ENCODE data around the gene CDH8. TPM values are rescaled to one million over a fixed set of nuclear protein-coding genes. Genes with fewer than 3 reads are reported as not detected.
"Not testable (repeated sequence)": the region's sequence is repeated elsewhere in the genome, so short reads cannot be mapped to it uniquely, and the experiment has no call there.

The CDH8 gene
- total and polyA plus RNA-seq, 2 donors (not counting 3 experiments of a cell fraction or from before 2014, with no cell fraction given): not detected

GRCh38 chr16:61807551-61807950 is 228.7 kb downstream of the CDH8 start:
- no peaks in the 10 kb centered on the region for H3K36me3 ChIP-seq (ENCODE audit: control insufficient read depth in 2 of 2, extremely low read depth in 1 of 2, insufficient read depth in 2 of 2, low read length in 2 of 2)
- no peaks in the 10 kb centered on the region for H3K9me1 ChIP-seq (replicated peaks; ENCODE audit: control insufficient read depth, extremely low read depth, insufficient read depth, low read length)
- no TSS peak for BruUV-seq (replicated peaks)
- no peaks in the 10 kb centered on the region for H3K79me2 ChIP-seq (ENCODE audit: control insufficient read depth, insufficient read depth, low read length)
- no peaks in the 10 kb centered on the region for H3K27me3 ChIP-seq (ENCODE audit: control insufficient read depth in 2 of 2, insufficient read depth in 2 of 2, low read length in 2 of 2)
- no peaks in the 10 kb centered on the region for H4K20me1 ChIP-seq (replicated peaks; ENCODE audit: control insufficient read depth, extremely low read depth, insufficient read depth, low read length)
- DNase-seq (ENCODE audit: low read depth, low spot score): no peak
- intact Hi-C loops (cut with micrococcal nuclease) (no loop called here), dilution Hi-C loops (cut with MboI; ENCODE audit: extremely low pct_ligation_motif_present, low sequenced_read_pairs) (no loop called here)
- no peaks in the 10 kb centered on the region for H3K9me3 ChIP-seq (replicated peaks; ENCODE audit: control insufficient read depth, insufficient read depth, low read length)
- no peak overlapping the region for H3K4me2 ChIP-seq (ENCODE audit: insufficient read depth, low read length)
- CTCF ChIA-PET: no interaction called here
- H3K4me1 ChIP-seq (ENCODE audit: control insufficient read depth, extremely low read depth, insufficient read depth, low read length): no peaks in the 10 kb centered on the region
- no peak for FAIRE-seq
- POLR2A ChIA-PET: no interaction called here
- no peak for TF ChIP-seq GATA2 (IDR thresholded peaks at IDR 0.05; ENCODE audit: insufficient read depth, insufficient read length, low read depth, low read length)
- H3K27ac ChIP-seq (ENCODE audit: insufficient read depth, low read depth, low read length): no peak overlapping the region
- no peak overlapping the region for H3K9ac ChIP-seq (replicated peaks; ENCODE audit: extremely low read depth, insufficient read depth, low read length)
- H2AFZ ChIP-seq (ENCODE audit: low read depth, low read length): no peak overlapping the region
- H3K4me3 ChIP-seq (replicated peaks in 1 of 3; ENCODE audit: insufficient read depth in 1 of 3, low read depth in 1 of 3, low read length in 3 of 3): no peak overlapping the region

GRCh38 chr16:61801217-61801616 is 235.0 kb downstream of the CDH8 start:
- POLR2A ChIA-PET; H3K27ac ChIP-seq (ENCODE audit: insufficient read depth, low read depth, low read length); H3K36me3 ChIP-seq (ENCODE audit: control insufficient read depth in 2 of 2, extremely low read depth in 1 of 2, insufficient read depth in 2 of 2, low read length in 2 of 2); intact Hi-C loops (cut with micrococcal nuclease); BruUV-seq (replicated peaks); DNase-seq (ENCODE audit: low read depth, low spot score); H4K20me1 ChIP-seq (replicated peaks; ENCODE audit: control insufficient read depth, extremely low read depth, insufficient read depth, low read length); CTCF ChIA-PET; FAIRE-seq; H3K4me3 ChIP-seq (replicated peaks in 1 of 3; ENCODE audit: insufficient read depth in 1 of 3, low read depth in 1 of 3, low read length in 3 of 3); H3K79me2 ChIP-seq (ENCODE audit: control insufficient read depth, insufficient read depth, low read length); H2AFZ ChIP-seq (ENCODE audit: low read depth, low read length); H3K4me1 ChIP-seq (ENCODE audit: control insufficient read depth, extremely low read depth, insufficient read depth, low read length); H3K4me2 ChIP-seq (ENCODE audit: insufficient read depth, low read length); H3K9me3 ChIP-seq (replicated peaks; ENCODE audit: control insufficient read depth, insufficient read depth, low read length); H3K27me3 ChIP-seq (ENCODE audit: control insufficient read depth in 2 of 2, insufficient read depth in 2 of 2, low read length in 2 of 2); dilution Hi-C loops (cut with MboI; ENCODE audit: extremely low pct_ligation_motif_present, low sequenced_read_pairs); H3K9me1 ChIP-seq (replicated peaks; ENCODE audit: control insufficient read depth, extremely low read depth, insufficient read depth, low read length); H3K9ac ChIP-seq (replicated peaks; ENCODE audit: extremely low read depth, insufficient read depth, low read length): not testable (repeated sequence)

- Histone ChIP-seq H3K79me2 (ENCODE audit: control insufficient read depth, insufficient read depth, low read length) (no peaks in the 10 kb centered on the region), H3K9me3 (replicated peaks; ENCODE audit: control insufficient read depth, insufficient read depth, low read length) (no peaks in the 10 kb centered on the region), H3K4me3 (replicated peaks in 1 of 3; ENCODE audit: insufficient read depth in 1 of 3, low read depth in 1 of 3, low read length in 3 of 3) (no peak overlapping the region), H4K20me1 (replicated peaks; ENCODE audit: control insufficient read depth, extremely low read depth, insufficient read depth, low read length) (no peaks in the 10 kb centered on the region), H3K4me2 (ENCODE audit: insufficient read depth, low read length) (no peak overlapping the region), H3K36me3 (ENCODE audit: control insufficient read depth in 2 of 2, extremely low read depth in 1 of 2, insufficient read depth in 2 of 2, low read length in 2 of 2) (no peaks in the 10 kb centered on the region), H3K4me1 (ENCODE audit: control insufficient read depth, extremely low read depth, insufficient read depth, low read length) (no peaks in the 10 kb centered on the region), H3K9ac (replicated peaks; ENCODE audit: extremely low read depth, insufficient read depth, low read length) (no peak overlapping the region), H3K27ac (ENCODE audit: insufficient read depth, low read depth, low read length) (no peak overlapping the region), H3K27me3 (ENCODE audit: control insufficient read depth in 2 of 2, insufficient read depth in 2 of 2, low read length in 2 of 2) (no peaks in the 10 kb centered on the region), H3K9me1 (replicated peaks; ENCODE audit: control insufficient read depth, extremely low read depth, insufficient read depth, low read length) (no peaks in the 10 kb centered on the region), H2AFZ (ENCODE audit: low read depth, low read length) (no peak overlapping the region)
- ChIA-PET POLR2A (no interaction called here), CTCF (no interaction called here)
- FAIRE-seq (no peak), DNase-seq (ENCODE audit: low read depth, low spot score) (no peak)
- BruUV-seq (replicated peaks): no TSS peak
- intact Hi-C loops (cut with micrococcal nuclease): no loop called here
- TF ChIP-seq FOS (IDR thresholded peaks at IDR 0.05; ENCODE audit: borderline replicate concordance, insufficient read depth, low read length) (no peak), POLR2A (IDR thresholded peaks at IDR 0.05; ENCODE audit: low read depth, low read length) (no peak), MAX (IDR thresholded peaks at IDR 0.05; ENCODE audit: insufficient read depth, insufficient read length) (no peak), JUN (IDR thresholded peaks at IDR 0.05; ENCODE audit: borderline replicate concordance, insufficient read depth, insufficient read length, low read depth) (no peak), EZH2 (IDR thresholded peaks at IDR 0.05; ENCODE audit: borderline replicate concordance, low read depth, low read length, severe bottlenecking) (no peak), GATA2 (IDR thresholded peaks at IDR 0.05; ENCODE audit: insufficient read depth, insufficient read length, low read depth, low read length) (no peak)
- dilution Hi-C loops (cut with MboI; ENCODE audit: extremely low pct_ligation_motif_present, low sequenced_read_pairs): no loop called here
These were observed 237.5 kb downstream of the CDH8 start for GRCh38 chr16:61798741-61799140.
